Cardiac fibroblast (primary cell): Measurements from ENCODE around the gene FAM83G.
"Not testable (repeated sequence)": the region's sequence is repeated elsewhere in the genome, so short reads cannot be mapped to it uniquely, and the experiment has no call there.

ENCODE experiments used
- DNase-seq, 2 donors: peaks; one replicate each; pipeline versions ENCODE4 v3.0.0 to v3.0.0-alpha.2; 2010; ENCODE audit warnings: low read depth in 2 of 2
- H3K4me3 ChIP-seq, 2 donors: replicated peaks in 1 of 2; 1 replicate in 1 of 2; 2 replicates in 1 of 2; pipeline ENCODE4 v1.5.1; 2011; ENCODE audit warnings: low read depth in 2 of 2, low read length in 2 of 2, mild to moderate bottlenecking in 2 of 2, moderate library complexity in 1 of 2
- TF ChIP-seq, protein P1 (sequence below): IDR thresholded peaks from one replicate; pipeline ENCODE4 v1.5.1; 2011; ENCODE audit warnings: low read depth, mild to moderate bottlenecking, low read length, inconsistent platforms

Gene FAM83G

DNA sequence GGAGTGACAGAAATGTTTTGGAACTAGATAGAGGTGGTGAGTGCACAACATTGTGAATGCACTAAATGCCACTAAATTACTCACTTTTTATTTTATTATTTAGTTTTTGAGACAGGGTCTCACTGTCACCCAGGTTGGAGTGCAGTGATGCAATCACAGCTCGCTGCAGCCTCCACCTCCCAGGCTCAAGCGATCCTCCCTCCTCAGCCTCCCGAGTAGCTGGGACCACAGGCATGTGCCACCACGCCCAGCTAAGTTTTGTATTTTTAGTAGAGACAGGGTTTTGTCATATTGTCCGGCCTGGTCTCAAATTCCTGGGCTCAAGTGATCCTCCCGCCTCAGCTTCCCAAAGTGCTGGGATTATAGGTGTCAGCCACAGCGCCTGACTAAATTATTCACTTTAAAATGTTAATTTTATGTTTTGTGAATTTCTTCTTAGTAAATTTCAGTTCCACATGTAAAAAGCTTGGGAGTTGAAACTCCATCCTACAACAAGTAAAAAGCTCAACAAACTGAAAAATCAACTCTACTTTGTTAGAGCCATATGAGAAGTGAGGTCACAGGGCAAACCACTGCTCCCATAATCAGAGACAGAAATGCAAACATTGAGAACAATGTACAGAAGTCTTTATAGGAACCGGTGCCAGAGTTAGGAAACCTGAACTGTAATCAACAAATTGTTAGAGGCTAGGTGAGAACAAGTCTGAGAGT lies 66.4 kb downstream of the FAM83G start:
- TF ChIP-seq, protein P1, sequence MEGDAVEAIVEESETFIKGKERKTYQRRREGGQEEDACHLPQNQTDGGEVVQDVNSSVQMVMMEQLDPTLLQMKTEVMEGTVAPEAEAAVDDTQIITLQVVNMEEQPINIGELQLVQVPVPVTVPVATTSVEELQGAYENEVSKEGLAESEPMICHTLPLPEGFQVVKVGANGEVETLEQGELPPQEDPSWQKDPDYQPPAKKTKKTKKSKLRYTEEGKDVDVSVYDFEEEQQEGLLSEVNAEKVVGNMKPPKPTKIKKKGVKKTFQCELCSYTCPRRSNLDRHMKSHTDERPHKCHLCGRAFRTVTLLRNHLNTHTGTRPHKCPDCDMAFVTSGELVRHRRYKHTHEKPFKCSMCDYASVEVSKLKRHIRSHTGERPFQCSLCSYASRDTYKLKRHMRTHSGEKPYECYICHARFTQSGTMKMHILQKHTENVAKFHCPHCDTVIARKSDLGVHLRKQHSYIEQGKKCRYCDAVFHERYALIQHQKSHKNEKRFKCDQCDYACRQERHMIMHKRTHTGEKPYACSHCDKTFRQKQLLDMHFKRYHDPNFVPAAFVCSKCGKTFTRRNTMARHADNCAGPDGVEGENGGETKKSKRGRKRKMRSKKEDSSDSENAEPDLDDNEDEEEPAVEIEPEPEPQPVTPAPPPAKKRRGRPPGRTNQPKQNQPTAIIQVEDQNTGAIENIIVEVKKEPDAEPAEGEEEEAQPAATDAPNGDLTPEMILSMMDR = no peak
- H3K4me3 ChIP-seq = no peak overlapping the region
- no peak for DNase-seq

DNA sequence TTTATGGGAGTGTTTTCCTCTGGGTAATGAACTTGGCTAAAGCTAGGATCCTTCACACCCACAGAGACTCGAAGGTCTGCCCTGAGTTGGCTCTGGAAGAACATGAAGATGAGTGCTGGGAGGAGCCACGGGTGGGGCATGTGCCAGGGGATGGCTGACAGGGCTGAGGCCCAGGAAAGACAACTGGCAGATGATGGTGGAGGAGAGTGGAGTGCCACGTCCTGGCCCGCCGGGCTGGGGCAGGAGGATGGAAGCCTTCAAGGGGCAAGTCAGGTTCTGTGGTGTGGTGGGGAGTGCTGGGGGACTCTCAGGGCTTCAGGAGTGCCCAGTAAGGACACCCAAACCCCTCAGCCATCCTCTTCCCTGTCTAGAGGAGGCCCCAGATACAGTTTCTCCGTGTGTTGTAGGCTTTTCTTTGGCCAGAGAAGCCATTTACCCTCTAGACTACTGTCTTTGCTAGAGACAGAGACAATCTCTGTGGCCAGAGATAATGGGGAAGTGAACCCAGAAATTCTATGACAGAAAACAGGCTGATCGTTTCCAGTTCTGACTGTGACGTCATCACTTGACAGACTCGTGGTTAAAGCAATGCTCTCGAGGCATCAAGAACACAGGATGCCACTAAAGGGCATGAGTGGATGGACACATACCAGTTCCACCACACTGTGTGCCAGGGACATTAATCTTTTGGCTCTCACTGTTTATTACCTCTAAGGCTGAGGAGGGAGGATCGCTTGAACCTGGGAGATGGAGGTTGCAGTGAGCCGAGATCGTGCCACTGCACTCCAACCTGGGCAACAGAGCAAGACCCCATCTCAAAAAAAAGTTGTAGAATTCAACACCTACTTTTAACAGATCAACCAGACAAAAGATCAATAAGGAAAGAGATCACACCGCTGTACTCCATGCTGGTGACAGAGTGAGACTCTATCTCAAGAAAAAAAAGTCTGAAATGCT lies 71.2 kb downstream of the FAM83G start:
- no peak for DNase-seq
- TF ChIP-seq, protein P1 = no peak
- no peak overlapping the region for H3K4me3 ChIP-seq

DNA sequence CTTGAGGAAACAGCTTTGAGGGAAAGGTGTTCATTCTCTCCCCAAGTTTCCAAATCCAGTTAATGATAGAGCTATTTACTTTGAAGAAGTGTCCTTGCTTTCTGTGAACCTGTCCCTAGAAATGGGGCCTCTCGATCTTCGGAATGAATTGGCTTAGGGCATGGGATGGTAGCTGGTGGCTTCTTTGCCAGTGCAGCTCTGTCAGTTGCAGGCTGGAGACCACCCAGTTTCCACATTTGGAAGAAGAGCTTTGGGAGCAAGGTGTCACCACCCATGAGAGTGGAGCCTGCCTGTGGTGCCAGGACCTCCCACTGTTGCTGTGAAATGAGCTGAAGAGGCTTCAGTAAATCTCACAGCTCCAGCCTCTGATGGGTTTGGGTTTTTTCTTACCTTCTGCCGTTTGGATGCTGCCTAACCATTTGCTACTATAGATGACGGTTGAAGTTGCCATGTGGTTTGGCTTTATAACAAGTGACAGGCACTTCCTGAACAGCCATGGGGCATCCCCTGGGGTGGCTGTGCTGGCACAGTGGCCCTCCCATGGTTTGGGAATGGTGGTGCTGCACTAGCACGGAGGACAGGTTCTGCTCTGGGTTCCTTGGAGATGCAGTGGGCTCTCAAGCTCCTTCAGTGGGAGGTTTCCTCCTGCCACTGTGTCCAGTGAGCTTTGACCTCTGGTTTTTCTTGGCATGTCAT lies 72.1 kb downstream of the FAM83G start:
- no peak for DNase-seq
- no peak overlapping the region for H3K4me3 ChIP-seq
- TF ChIP-seq, protein P1 = no peak

DNA sequence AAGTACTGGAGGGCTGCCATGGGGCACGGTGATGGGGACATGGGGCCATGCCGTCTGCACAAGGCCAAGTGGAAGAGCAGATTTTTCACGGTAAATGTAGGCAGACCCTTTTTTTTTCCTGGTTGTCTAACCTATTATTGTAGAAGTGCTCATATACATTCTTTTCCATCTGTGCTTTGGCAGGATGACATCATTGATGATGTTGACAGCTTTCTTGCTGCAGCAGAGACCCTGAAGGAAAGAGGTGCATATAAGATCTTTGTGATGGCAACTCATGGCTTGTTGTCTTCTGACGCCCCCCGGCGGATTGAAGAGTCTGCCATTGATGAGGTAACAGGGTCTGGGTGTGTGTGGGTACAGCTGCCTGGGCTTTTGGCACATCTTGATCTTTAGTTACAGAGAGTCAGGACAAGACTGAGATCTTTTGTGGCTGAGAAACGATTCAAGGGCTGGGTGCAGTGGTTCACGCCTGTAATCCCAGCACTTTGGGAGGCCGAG lies 75.9 kb downstream of the FAM83G start:
- TF ChIP-seq, protein P1 = no peak
- H3K4me3 ChIP-seq = no peak overlapping the region
- DNase-seq = no peak

DNA sequence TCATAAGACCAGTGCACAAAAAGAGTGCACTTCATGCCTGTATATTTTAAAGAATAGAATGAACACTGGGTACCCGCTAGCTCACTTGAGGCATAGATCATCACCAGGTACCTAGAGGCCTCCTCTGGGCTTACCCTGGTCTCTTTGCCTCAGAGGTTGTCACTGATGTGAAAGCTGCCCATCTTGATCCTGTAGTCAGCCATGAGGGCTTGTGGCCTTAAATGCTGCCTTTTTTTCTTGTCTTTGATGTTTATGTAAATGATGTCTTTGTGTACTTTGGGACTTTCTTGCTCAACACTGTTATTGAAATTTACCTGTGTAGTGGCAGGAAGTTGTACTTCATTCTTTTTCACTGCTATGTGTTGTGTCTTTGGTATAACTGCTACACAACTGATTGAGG lies 79.4 kb downstream of the FAM83G start:
- TF ChIP-seq, protein P1 = no peak
- DNase-seq = no peak
- no peak overlapping the region for H3K4me3 ChIP-seq

DNA sequence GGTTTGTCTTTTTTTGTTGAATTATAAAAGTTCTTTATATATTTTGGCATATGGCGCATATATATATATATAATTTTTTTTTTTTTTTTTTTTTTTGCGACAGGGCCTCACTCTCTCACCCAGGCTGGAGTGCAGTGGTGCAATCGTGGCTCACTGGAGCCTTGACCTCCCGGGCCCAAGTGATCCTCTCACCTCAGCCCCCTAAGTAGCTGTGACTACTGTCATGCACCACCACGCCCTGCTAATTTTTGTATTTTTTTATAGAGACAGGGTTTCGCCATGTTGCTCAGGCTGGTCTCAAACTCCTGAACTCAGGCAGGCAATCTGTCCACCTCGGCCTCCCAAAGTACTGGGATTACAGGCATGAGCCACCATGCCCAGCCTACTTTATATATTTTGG lies 82.0 kb downstream of the FAM83G start:
- not testable (repeated sequence) for H3K4me3 ChIP-seq, DNase-seq
